HL-60 (cell line): Measurements from ENCODE around the gene SELENOK.

Experiments
- DNase-seq, 2 experiments: peaks; one replicate each; pipeline ENCODE4 v3.0.0-alpha.2; 2010 to 2020; ENCODE audit warnings: low read depth in 1 of 2, low spot score in 1 of 2
- H3K27ac ChIP-seq: fragments of 250-450 bp; sonication (Bioruptor Pico); replicated peaks from 2 replicates; pipeline ENCODE4 v1.5.1; 2020; ENCODE audit warnings: mild to moderate bottlenecking, moderate library complexity
- H3K27me3 ChIP-seq: fragments of 250-450 bp; sonication (Bioruptor Pico); 2 replicates; pipeline ENCODE4 v1.5.1; 2021; ENCODE audit warnings: mild to moderate bottlenecking, moderate library complexity; ENCODE audit not compliant: insufficient read depth, poor library complexity, severe bottlenecking
- H3K4me3 ChIP-seq: replicated peaks from 2 replicates; pipeline ENCODE4 v1.5.1; 2011; ENCODE audit warnings: mild to moderate bottlenecking, control low read depth, low read length; ENCODE audit not compliant: insufficient read depth
- GABPA ChIP-seq: IDR thresholded peaks from 2 replicates; pipeline ENCODE4 v1.6.1; 2012; ENCODE audit warnings: low read depth
- POLR2AphosphoS5 ChIP-seq: IDR thresholded peaks from 2 replicates; pipeline ENCODE4 v1.6.1; 2012; ENCODE audit warnings: low read depth
- SPI1 ChIP-seq: IDR thresholded peaks from 2 replicates; pipeline ENCODE4 v1.6.1; 2012; ENCODE audit warnings: low read depth, mild to moderate bottlenecking, borderline replicate concordance
- TF ChIP-seq, protein P1 (sequence below): IDR thresholded peaks from 2 replicates; pipeline ENCODE4 v1.6.1; 2012; ENCODE audit warnings: low read depth; ENCODE audit not compliant: insufficient replicate concordance
- TF ChIP-seq, protein P2 (sequence below): IDR thresholded peaks from one replicate; pipeline ENCODE4 v1.5.1; 2011; ENCODE audit warnings: low read length, control low read depth, inconsistent platforms; ENCODE audit not compliant: insufficient read depth

SELENOK gene

DNA sequence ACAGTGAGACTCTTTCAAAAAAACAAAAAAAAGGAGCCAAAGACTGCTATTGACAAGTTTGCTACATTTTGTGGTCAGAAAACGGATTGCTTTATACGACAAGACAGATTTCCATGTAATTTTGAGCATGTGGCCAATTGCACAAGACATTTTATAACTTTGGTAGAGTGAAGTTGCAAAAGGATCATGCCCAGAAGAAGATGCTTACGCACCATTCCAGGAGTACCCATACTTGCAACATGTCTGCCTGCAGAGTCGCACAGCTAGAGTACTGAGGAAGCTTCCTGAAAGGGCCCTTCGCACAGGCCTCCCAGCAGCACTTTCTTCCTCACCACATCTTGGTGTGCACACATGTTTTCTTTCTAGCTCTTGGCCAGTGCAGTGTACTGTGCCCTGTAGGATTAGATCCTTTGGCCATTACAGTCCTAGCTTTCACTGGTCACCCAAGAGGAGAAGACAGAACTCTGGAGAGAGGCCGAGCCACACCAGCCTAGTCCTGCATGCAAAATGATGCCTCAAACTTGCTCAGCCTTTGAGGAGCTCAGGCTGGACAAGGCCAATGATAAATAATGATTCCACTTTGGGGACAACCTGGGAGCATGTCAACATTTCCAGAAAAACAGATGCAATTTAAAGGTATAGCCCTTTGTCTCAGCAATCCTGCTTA lies 57.1 kb downstream of the SELENOK start:
- TF ChIP-seq GABPA (no peak; the same call in 1 of the 2 replicates), SPI1 (no peak), POLR2AphosphoS5 (peak; percentile 51; the same call in 1 of the 2 replicates)
- TF ChIP-seq, protein P1, sequence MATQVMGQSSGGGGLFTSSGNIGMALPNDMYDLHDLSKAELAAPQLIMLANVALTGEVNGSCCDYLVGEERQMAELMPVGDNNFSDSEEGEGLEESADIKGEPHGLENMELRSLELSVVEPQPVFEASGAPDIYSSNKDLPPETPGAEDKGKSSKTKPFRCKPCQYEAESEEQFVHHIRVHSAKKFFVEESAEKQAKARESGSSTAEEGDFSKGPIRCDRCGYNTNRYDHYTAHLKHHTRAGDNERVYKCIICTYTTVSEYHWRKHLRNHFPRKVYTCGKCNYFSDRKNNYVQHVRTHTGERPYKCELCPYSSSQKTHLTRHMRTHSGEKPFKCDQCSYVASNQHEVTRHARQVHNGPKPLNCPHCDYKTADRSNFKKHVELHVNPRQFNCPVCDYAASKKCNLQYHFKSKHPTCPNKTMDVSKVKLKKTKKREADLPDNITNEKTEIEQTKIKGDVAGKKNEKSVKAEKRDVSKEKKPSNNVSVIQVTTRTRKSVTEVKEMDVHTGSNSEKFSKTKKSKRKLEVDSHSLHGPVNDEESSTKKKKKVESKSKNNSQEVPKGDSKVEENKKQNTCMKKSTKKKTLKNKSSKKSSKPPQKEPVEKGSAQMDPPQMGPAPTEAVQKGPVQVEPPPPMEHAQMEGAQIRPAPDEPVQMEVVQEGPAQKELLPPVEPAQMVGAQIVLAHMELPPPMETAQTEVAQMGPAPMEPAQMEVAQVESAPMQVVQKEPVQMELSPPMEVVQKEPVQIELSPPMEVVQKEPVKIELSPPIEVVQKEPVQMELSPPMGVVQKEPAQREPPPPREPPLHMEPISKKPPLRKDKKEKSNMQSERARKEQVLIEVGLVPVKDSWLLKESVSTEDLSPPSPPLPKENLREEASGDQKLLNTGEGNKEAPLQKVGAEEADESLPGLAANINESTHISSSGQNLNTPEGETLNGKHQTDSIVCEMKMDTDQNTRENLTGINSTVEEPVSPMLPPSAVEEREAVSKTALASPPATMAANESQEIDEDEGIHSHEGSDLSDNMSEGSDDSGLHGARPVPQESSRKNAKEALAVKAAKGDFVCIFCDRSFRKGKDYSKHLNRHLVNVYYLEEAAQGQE: no peak
- TF ChIP-seq, protein P2, sequence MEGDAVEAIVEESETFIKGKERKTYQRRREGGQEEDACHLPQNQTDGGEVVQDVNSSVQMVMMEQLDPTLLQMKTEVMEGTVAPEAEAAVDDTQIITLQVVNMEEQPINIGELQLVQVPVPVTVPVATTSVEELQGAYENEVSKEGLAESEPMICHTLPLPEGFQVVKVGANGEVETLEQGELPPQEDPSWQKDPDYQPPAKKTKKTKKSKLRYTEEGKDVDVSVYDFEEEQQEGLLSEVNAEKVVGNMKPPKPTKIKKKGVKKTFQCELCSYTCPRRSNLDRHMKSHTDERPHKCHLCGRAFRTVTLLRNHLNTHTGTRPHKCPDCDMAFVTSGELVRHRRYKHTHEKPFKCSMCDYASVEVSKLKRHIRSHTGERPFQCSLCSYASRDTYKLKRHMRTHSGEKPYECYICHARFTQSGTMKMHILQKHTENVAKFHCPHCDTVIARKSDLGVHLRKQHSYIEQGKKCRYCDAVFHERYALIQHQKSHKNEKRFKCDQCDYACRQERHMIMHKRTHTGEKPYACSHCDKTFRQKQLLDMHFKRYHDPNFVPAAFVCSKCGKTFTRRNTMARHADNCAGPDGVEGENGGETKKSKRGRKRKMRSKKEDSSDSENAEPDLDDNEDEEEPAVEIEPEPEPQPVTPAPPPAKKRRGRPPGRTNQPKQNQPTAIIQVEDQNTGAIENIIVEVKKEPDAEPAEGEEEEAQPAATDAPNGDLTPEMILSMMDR: no peak
- peak; percentile 93 to 94 for DNase-seq
- Histone ChIP-seq H3K4me3 (no peak overlapping the region), H3K27ac (peak overlapping the region; percentile 65), H3K27me3 (no peaks in the 10 kb centered on the region)
